Measurements from ENCODE around the gene SS18L1. TPM values are rescaled to one million over a fixed set of nuclear protein-coding genes. Genes with fewer than 3 reads are reported as not detected.

The SS18L1 gene
- polyA plus RNA-seq, 1 of the 3 experiments (the other 2 are of a cell fraction) = 10.7 TPM

DNA sequence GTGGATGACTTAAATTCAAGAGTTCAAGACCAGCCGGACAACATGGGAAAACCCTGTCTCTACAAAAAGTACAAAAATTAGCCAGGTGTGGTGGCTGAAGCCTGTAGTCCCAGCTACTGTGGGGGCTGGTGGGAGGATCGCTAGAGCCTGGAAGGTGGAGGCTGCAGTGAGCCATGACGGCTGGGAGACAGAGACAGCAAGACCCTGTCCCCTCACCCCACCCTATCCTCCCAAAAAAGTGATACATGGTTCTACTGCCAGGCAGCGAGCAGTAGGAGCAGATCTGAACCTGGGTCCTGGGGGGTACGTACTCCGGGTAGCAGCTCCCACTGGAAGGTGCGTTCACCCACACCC is 2.5 kb upstream of the SS18L1 start:
- Histone ChIP-seq H3K4me2 (peak overlapping the region; percentile 99), H3F3A (replicated peaks; ENCODE audit: insufficient read depth) (peaks cover 20% of the 10 kb centered on the region), H3K27me3 (ENCODE audit: insufficient read depth) (no peaks in the 10 kb centered on the region), H3K79me2 (ENCODE audit: insufficient read depth) (peaks cover 70% of the 10 kb centered on the region), H3K36me3 (replicated peaks in 1 of 2; ENCODE audit: control insufficient read depth in 1 of 2, insufficient read depth in 2 of 2, low read length in 1 of 2) (peaks cover 43 to 44% of the 10 kb centered on the region in 2 experiments), H3K4me3 (ENCODE audit: low read depth in 2 of 2, low read length in 1 of 2) (peak overlapping the region; percentile 88 to 92; a peak in 3 of 4 replicates), H2AFZ (ENCODE audit: low read depth) (no peak overlapping the region), H3K9me3 (no peaks in the 10 kb centered on the region), H4K20me1 (ENCODE audit: insufficient read depth) (peaks cover 81% of the 10 kb centered on the region), H3K9me2 (no peaks in the 10 kb centered on the region), H3K27ac (ENCODE audit: low read depth in 2 of 2, low read length in 1 of 2) (no peak overlapping the region), H3K4me1 (ENCODE audit: control insufficient read depth in 1 of 2, insufficient read depth in 2 of 2, low read depth in 1 of 2, low read length in 1 of 2) (peaks cover 5 to 27% of the 10 kb centered on the region in 2 experiments; a peak in 3 of 4 replicates), H3K9ac (0 out of 2 replicates have a peak overlapping the region, but pooled peaks have one; percentile 91)
- TF ChIP-seq RXRA (IDR thresholded peaks at IDR 0.05; ENCODE audit: borderline replicate concordance, low read depth) (no peak), FOXM1 (IDR thresholded peaks at IDR 0.05; ENCODE audit: low read depth) (no peak), RFX5 (IDR thresholded peaks at IDR 0.05; ENCODE audit: low read length) (no peak)
- WGBS (ENCODE audit: low lambda C conversion rate) = 90% methylated on average over 5 of the region's 7 CpGs
- ChIA-PET CTCF (interaction anchor here (0.9 to 11.1 kb wide), 6 partner anchors 10 to 137 kb away, joined by 3 to 130 read pairs (median 6); no protein-coding TSS in a partner anchor), POLR2A (interaction anchor here (1.4 to 2.4 kb wide), 2 partner anchors 75 to 120 kb away, joined by 3 to 8 read pairs; partner anchors contain the start of gene TAF4)
- no peak for DNase-seq

DNA sequence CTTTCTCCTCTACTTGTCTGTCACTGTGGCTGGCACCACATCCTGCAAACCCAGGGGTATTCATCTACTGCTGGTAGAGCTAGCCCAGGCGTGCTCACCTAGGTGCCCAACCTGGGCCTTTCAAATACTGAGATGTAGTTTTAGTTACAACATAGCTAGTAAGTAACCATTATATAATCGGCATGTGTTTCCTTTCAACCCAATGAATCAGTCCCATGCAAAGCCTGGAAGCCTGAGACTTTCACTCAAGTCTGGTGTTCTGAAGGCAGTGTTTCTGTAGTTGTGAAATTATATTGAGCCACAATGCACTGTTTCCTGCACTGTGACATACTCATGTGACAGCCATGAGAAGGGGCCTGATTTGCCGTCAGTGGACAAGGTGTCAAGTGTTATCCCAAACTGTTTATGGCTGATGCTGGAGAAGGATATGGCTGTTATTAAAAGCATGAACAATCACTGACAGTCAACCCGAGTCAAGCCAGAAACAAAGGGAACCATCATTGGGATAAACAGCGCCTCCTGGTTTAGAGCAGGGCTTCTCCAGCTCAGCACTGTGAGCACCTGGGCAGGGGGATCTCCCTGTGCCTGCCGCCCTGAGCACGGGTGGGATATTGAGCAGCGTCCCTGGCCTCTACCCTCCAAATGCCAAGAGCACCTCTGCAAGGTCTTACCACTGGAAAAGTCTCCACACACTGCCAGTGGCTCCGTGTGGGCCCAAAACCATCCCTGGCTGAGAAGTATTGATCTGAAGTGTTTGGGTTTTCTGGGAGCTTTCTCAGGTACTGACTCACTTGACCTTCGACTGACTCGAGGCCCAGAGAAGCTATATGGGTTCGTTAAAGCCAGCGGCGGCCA is 1.9 kb upstream of the SS18L1 start:
- peak overlapping the region; percentile 99 for H3K4me2 ChIP-seq
- no peaks in the 10 kb centered on the region for H3K9me3 ChIP-seq
- DNase-seq = peak; percentile 59
- H3K9ac ChIP-seq = peak overlapping the region; percentile 91
- peaks cover 14% of the 10 kb centered on the region for H3F3A ChIP-seq (replicated peaks; ENCODE audit: insufficient read depth)
- H3K4me3 ChIP-seq (ENCODE audit: low read depth in 2 of 2, low read length in 1 of 2) = peak overlapping the region; percentile 88 to 92
- POLR2A ChIA-PET = interaction anchor here (0.6 to 2.4 kb wide), 3 partner anchors 20 to 120 kb away, joined by 3 to 8 read pairs (median 3); partner anchors contain the start of gene TAF4
- peaks cover 76% of the 10 kb centered on the region for H3K79me2 ChIP-seq (ENCODE audit: insufficient read depth)
- H3K27ac ChIP-seq (ENCODE audit: low read depth in 2 of 2, low read length in 1 of 2) = peak overlapping the region; percentile 34 to 96; a peak in 3 of 4 replicates
- TF ChIP-seq FOXM1 (IDR thresholded peaks at IDR 0.05; ENCODE audit: low read depth) (no peak), SMC3 (IDR thresholded peaks at IDR 0.05; ENCODE audit: low read depth, low read length) (peak; percentile 34; the same call in 1 of the 2 replicates), RAD21 (IDR thresholded peaks at IDR 0.05; ENCODE audit: low read length) (peak; percentile 38), CTCF (IDR thresholded peaks at IDR 0.05) (peak; percentile 58), SIN3A (IDR thresholded peaks at IDR 0.05; ENCODE audit: borderline replicate concordance, low read depth, low read length) (0 out of 2 replicates have a peak, but pooled peaks have one; percentile 9), NRF1 (IDR thresholded peaks at IDR 0.05; ENCODE audit: low read depth, low read length) (no peak), MXI1 (IDR thresholded peaks at IDR 0.05; ENCODE audit: low read depth, low read length) (peak; percentile 70; the same call in 1 of the 2 replicates), MEF2A (IDR thresholded peaks at IDR 0.05; ENCODE audit: borderline replicate concordance, low read depth) (no peak)
- TF ChIP-seq, protein P1, sequence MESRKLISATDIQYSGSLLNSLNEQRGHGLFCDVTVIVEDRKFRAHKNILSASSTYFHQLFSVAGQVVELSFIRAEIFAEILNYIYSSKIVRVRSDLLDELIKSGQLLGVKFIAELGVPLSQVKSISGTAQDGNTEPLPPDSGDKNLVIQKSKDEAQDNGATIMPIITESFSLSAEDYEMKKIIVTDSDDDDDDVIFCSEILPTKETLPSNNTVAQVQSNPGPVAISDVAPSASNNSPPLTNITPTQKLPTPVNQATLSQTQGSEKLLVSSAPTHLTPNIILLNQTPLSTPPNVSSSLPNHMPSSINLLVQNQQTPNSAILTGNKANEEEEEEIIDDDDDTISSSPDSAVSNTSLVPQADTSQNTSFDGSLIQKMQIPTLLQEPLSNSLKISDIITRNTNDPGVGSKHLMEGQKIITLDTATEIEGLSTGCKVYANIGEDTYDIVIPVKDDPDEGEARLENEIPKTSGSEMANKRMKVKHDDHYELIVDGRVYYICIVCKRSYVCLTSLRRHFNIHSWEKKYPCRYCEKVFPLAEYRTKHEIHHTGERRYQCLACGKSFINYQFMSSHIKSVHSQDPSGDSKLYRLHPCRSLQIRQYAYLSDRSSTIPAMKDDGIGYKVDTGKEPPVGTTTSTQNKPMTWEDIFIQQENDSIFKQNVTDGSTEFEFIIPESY (IDR thresholded peaks at IDR 0.05; ENCODE audit: borderline replicate concordance, low read depth) = no peak
- TF ChIP-seq, protein P2, sequence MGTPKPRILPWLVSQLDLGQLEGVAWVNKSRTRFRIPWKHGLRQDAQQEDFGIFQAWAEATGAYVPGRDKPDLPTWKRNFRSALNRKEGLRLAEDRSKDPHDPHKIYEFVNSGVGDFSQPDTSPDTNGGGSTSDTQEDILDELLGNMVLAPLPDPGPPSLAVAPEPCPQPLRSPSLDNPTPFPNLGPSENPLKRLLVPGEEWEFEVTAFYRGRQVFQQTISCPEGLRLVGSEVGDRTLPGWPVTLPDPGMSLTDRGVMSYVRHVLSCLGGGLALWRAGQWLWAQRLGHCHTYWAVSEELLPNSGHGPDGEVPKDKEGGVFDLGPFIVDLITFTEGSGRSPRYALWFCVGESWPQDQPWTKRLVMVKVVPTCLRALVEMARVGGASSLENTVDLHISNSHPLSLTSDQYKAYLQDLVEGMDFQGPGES (IDR thresholded peaks at IDR 0.05; ENCODE audit: low read depth, low read length) = no peak
- no peak overlapping the region for H2AFZ ChIP-seq (ENCODE audit: low read depth)
- WGBS (ENCODE audit: low lambda C conversion rate) = 16% methylated on average over 10 of the region's 14 CpGs
- no peaks in the 10 kb centered on the region for H3K9me2 ChIP-seq
- H3K36me3 ChIP-seq (replicated peaks in 1 of 2; ENCODE audit: control insufficient read depth in 1 of 2, insufficient read depth in 2 of 2, low read length in 1 of 2) = peaks cover 37 to 38% of the 10 kb centered on the region in 2 experiments
- H4K20me1 ChIP-seq (ENCODE audit: insufficient read depth) = peaks cover 81% of the 10 kb centered on the region
- CTCF ChIA-PET = interaction anchor here (0.8 to 11.1 kb wide), 10 partner anchors 9 to 137 kb away, joined by 3 to 130 read pairs (median 4); no protein-coding TSS in a partner anchor
- peaks cover 5 to 27% of the 10 kb centered on the region in 2 experiments; a peak in 3 of 4 replicates for H3K4me1 ChIP-seq (ENCODE audit: control insufficient read depth in 1 of 2, insufficient read depth in 2 of 2, low read depth in 1 of 2, low read length in 1 of 2)
- no peaks in the 10 kb centered on the region for H3K27me3 ChIP-seq (ENCODE audit: insufficient read depth)

All from SK-N-SH (cell line).